ENCODE data around the gene TVP23C.

The TVP23C gene

DNA sequence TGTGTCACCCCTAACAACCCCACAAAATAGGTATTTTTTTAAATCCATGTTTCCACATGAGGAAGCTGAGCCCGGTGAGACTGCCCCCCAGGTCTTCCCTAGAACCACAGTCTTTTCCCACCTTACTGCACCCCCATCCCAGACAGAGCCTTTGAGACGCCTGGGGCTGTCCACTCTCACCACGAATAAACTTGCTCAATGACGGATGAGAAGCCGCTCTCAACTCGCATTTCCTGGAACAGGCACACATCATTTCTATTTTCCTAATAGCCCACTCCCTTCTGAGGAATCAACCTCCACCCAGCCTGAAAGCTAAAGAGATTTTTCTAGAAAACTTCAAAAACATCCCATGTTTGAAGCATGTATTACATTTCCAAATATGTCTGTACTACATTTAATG lies 81.8 kb downstream of the TVP23C start:
- H3K4me1 ChIP-seq (ENCODE audit: insufficient read depth, insufficient read length), result no peaks in the 10 kb centered on the region
- no peaks in the 10 kb centered on the region for H3K9me3 ChIP-seq (ENCODE audit: insufficient read depth, low read length)
- H3K4me3 ChIP-seq (ENCODE audit: insufficient read length, low read depth), result no peak overlapping the region
- no peak for TF ChIP-seq SUZ12 (IDR thresholded peaks at IDR 0.05; ENCODE audit: extremely low read depth, insufficient read depth, insufficient read length)
- TF ChIP-seq YY1 (IDR thresholded peaks at IDR 0.05; ENCODE audit: insufficient read depth, insufficient read length), result no peak
- TF ChIP-seq ZNF274 (IDR thresholded peaks at IDR 0.05; ENCODE audit: low read depth, low read length), result no peak
- no peak overlapping the region for H3K9ac ChIP-seq (ENCODE audit: insufficient read length, low read depth)
- no peaks in the 10 kb centered on the region for H3K27me3 ChIP-seq (ENCODE audit: insufficient read depth, insufficient read length)
- no peaks in the 10 kb centered on the region for H3K36me3 ChIP-seq (ENCODE audit: insufficient read depth, insufficient read length, low read length)
- DNase-seq (ENCODE audit: low read depth, low spot score), result no peak

DNA sequence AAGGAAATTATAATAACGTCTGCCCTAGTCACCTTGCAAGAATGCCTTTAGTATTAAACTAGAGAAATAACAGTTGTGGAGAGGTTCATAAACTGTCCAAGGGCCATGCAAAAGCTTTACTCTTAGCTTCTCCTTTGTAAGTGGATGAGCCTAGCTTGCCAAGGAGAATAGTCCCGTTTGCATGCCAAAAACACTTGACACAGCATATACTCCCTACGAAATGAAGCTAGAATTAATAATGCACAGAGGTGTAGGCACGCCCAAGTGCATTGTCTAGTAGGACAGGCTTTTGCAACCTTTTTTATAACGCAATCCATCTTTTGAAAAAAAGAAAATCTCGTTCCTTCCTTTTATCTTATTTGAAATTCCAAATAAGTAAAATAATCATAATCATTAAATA lies 83.1 kb downstream of the TVP23C start:
- Histone ChIP-seq H3K9me3 (ENCODE audit: insufficient read depth, low read length) (no peaks in the 10 kb centered on the region), H3K4me1 (ENCODE audit: insufficient read depth, insufficient read length) (no peaks in the 10 kb centered on the region), H3K9ac (ENCODE audit: insufficient read length, low read depth) (no peak overlapping the region), H3K36me3 (ENCODE audit: insufficient read depth, insufficient read length, low read length) (no peaks in the 10 kb centered on the region), H3K4me3 (ENCODE audit: insufficient read length, low read depth) (no peak overlapping the region), H3K27me3 (ENCODE audit: insufficient read depth, insufficient read length) (no peaks in the 10 kb centered on the region)
- TF ChIP-seq SUZ12 (IDR thresholded peaks at IDR 0.05; ENCODE audit: extremely low read depth, insufficient read depth, insufficient read length) (no peak), ZNF274 (IDR thresholded peaks at IDR 0.05; ENCODE audit: low read depth, low read length) (no peak), YY1 (IDR thresholded peaks at IDR 0.05; ENCODE audit: insufficient read depth, insufficient read length) (no peak)
- DNase-seq (ENCODE audit: low read depth, low spot score), result no peak

- no peaks in the 10 kb centered on the region for H3K36me3 ChIP-seq (ENCODE audit: insufficient read depth, insufficient read length, low read length)
- DNase-seq (ENCODE audit: low read depth, low spot score), result no peak
These were observed 83.6 kb downstream of the TVP23C start for GRCh38 chr17:15479703-15480102.

DNA sequence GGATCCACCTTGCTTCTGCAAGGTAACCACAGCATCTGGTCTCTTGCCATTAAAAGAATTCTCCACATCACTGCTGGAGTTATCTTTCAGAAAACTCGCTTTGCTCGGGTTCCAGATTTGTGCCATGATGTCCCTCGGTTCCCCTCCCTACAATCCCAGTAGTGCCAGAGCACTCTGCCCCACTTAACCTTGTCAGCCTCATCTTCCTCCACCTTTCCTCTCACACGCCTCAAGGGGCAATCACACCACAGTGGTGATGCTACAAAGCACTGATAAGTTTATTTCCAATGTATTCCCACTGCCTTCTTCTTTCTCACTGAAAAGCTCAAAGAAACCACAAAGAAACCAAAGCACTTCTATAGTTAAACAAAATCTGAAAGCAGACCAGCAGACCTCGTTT lies 84.4 kb downstream of the TVP23C start:
- no peak for DNase-seq (ENCODE audit: low read depth, low spot score)
- H3K36me3 ChIP-seq (ENCODE audit: insufficient read depth, insufficient read length, low read length), result no peaks in the 10 kb centered on the region
- no peaks in the 10 kb centered on the region for H3K9me3 ChIP-seq (ENCODE audit: insufficient read depth, low read length)
- H3K27me3 ChIP-seq (ENCODE audit: insufficient read depth, insufficient read length), result no peaks in the 10 kb centered on the region
- TF ChIP-seq ZNF274 (IDR thresholded peaks at IDR 0.05; ENCODE audit: low read depth, low read length) (no peak), YY1 (IDR thresholded peaks at IDR 0.05; ENCODE audit: insufficient read depth, insufficient read length) (no peak), SUZ12 (IDR thresholded peaks at IDR 0.05; ENCODE audit: extremely low read depth, insufficient read depth, insufficient read length) (no peak)
- H3K9ac ChIP-seq (ENCODE audit: insufficient read length, low read depth), result no peak overlapping the region
- no peaks in the 10 kb centered on the region for H3K4me1 ChIP-seq (ENCODE audit: insufficient read depth, insufficient read length)
- no peak overlapping the region for H3K4me3 ChIP-seq (ENCODE audit: insufficient read length, low read depth)

More at GRCh38 chr17:15479703-15480102, 83.6 kb downstream of the TVP23C start:
- Histone ChIP-seq H3K9ac (ENCODE audit: insufficient read length, low read depth) (no peak overlapping the region), H3K27me3 (ENCODE audit: insufficient read depth, insufficient read length) (no peaks in the 10 kb centered on the region), H3K4me1 (ENCODE audit: insufficient read depth, insufficient read length) (no peaks in the 10 kb centered on the region), H3K9me3 (ENCODE audit: insufficient read depth, low read length) (no peaks in the 10 kb centered on the region), H3K4me3 (ENCODE audit: insufficient read length, low read depth) (no peak overlapping the region)
- no peak for TF ChIP-seq SUZ12 (IDR thresholded peaks at IDR 0.05; ENCODE audit: extremely low read depth, insufficient read depth, insufficient read length)
- no peak for TF ChIP-seq ZNF274 (IDR thresholded peaks at IDR 0.05; ENCODE audit: low read depth, low read length)

DNA sequence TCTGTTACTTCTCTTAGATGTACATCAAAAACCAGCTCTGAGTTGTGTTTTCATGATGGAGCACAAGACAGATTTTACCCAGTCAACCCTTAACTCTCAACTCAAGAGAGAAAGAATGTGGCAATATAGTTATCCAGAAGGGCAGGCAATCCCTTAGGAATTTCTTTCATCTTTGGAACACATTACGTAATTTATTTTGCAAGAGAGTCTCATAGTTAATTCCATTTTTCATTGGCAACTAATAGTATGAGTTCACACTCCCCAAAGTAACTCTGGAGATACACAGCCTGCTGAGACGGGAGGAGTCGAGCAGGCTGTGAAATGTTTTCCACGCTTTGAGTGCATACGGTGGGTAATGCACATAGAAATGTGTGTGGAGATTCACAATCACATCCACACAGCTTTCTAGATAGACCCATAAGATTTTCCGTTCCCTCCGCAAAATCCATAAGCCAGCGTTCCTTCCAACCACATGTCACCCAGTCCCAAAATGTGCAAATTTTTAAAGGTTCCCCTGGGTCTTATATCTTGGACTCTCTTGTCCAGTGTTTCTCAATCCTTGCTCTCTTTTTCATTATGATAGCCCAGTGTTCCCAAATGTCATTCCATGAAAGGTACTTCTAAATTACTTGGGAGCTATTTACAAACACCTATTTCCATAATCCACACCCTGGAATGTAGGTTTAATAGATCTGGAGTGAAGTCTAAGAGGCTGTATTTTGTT lies 87.5 kb downstream of the TVP23C start:
- TF ChIP-seq ZNF274 (IDR thresholded peaks at IDR 0.05; ENCODE audit: low read depth, low read length) (no peak), YY1 (IDR thresholded peaks at IDR 0.05; ENCODE audit: insufficient read depth, insufficient read length) (no peak), SUZ12 (IDR thresholded peaks at IDR 0.05; ENCODE audit: extremely low read depth, insufficient read depth, insufficient read length) (no peak)
- Histone ChIP-seq H3K36me3 (ENCODE audit: insufficient read depth, insufficient read length, low read length) (no peaks in the 10 kb centered on the region), H3K9me3 (ENCODE audit: insufficient read depth, low read length) (no peaks in the 10 kb centered on the region), H3K4me1 (ENCODE audit: insufficient read depth, insufficient read length) (peaks cover 2% of the 10 kb centered on the region), H3K4me3 (ENCODE audit: insufficient read length, low read depth) (no peak overlapping the region), H3K27me3 (ENCODE audit: insufficient read depth, insufficient read length) (no peaks in the 10 kb centered on the region), H3K9ac (ENCODE audit: insufficient read length, low read depth) (no peak overlapping the region)
- DNase-seq (ENCODE audit: low read depth, low spot score), result no peak

DNA sequence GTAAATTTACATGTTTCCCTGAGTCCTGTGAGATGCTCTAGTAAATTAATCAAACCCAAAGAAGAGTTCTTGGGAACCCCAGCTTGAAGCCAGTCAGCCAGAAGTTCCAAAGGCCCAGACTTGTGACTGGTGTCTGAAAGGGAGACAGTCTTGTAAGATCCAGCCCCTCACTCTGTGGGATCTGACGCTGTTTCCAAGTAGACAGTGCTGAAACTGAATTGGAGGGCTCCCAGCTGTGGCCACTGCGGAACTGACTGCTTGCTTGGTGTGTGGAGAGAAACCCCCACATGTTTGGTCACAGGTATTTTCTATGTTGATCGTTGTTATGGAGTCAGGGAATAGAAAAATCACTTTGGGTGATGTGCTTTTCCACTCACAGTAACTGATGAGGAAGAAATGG lies 90.4 kb downstream of the TVP23C start:
- Histone ChIP-seq H3K4me1 (ENCODE audit: insufficient read depth, insufficient read length) (peaks cover 2% of the 10 kb centered on the region), H3K9me3 (ENCODE audit: insufficient read depth, low read length) (no peaks in the 10 kb centered on the region), H3K36me3 (ENCODE audit: insufficient read depth, insufficient read length, low read length) (peaks cover 2% of the 10 kb centered on the region), H3K4me3 (ENCODE audit: insufficient read length, low read depth) (no peak overlapping the region), H3K27me3 (ENCODE audit: insufficient read depth, insufficient read length) (no peaks in the 10 kb centered on the region), H3K9ac (ENCODE audit: insufficient read length, low read depth) (no peak overlapping the region)
- no peak for DNase-seq (ENCODE audit: low read depth, low spot score)
- no peak for TF ChIP-seq ZNF274 (IDR thresholded peaks at IDR 0.05; ENCODE audit: low read depth, low read length)
- TF ChIP-seq YY1 (IDR thresholded peaks at IDR 0.05; ENCODE audit: insufficient read depth, insufficient read length), result no peak

DNA sequence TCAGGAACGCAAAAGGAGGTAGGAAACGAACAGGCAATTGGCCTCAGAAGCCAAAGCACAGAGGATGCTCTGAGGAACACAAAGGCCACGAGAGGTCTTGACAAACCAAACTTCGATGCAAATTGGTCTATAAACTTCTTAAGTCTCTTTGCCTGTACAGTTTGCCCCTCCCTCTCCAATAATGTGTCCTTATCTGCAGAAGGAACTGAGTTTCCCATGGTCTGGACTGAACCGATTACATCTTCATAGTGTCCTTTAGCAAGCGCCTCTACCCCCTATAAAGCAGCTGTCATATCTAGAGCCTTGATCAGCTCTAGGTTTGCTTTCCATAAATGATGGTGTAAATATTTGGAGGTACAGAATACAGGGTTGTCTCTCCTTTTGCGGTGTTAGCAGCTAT lies 92.7 kb downstream of the TVP23C start:
- no peak for DNase-seq (ENCODE audit: low read depth, low spot score)
- peaks cover 2% of the 10 kb centered on the region for H3K36me3 ChIP-seq (ENCODE audit: insufficient read depth, insufficient read length, low read length)
- no peaks in the 10 kb centered on the region for H3K9me3 ChIP-seq (ENCODE audit: insufficient read depth, low read length)
- peaks cover 4% of the 10 kb centered on the region for H3K4me1 ChIP-seq (ENCODE audit: insufficient read depth, insufficient read length)
- H3K27me3 ChIP-seq (ENCODE audit: insufficient read depth, insufficient read length), result no peaks in the 10 kb centered on the region
- no peak overlapping the region for H3K4me3 ChIP-seq (ENCODE audit: insufficient read length, low read depth)
- H3K9ac ChIP-seq (ENCODE audit: insufficient read length, low read depth), result no peak overlapping the region
- TF ChIP-seq ZNF274 (IDR thresholded peaks at IDR 0.05; ENCODE audit: low read depth, low read length) (no peak), YY1 (IDR thresholded peaks at IDR 0.05; ENCODE audit: insufficient read depth, insufficient read length) (no peak), SUZ12 (IDR thresholded peaks at IDR 0.05; ENCODE audit: extremely low read depth, insufficient read depth, insufficient read length) (no peak)

All from NT2/D1 (cell line).